Neural cell (in vitro differentiated cells): ENCODE data around the gene VARS2.

Experiments used
- EZH2 ChIP-seq: fragments of 200-600, 300-800 bp; shearing (Covaris generic), sonication (generic); IDR thresholded peaks from 2 replicates; pipeline ENCODE4 v1.6.1; 2014; ENCODE audit warnings: antibody characterized with exemption, low read length, borderline replicate concordance, mild to moderate bottlenecking; ENCODE audit not compliant: insufficient read depth, poor library complexity, severe bottlenecking
- MXI1 ChIP-seq: fragments of 450-650 bp; conservative IDR thresholded peaks from 2 replicates; pipeline ENCODE4 v1.6.1; 2014; ENCODE audit warnings: antibody characterized with exemption, mild to moderate bottlenecking; ENCODE audit not compliant: poor library complexity, severe bottlenecking
- POLR2AphosphoS5 ChIP-seq: IDR thresholded peaks from 2 replicates; pipeline ENCODE4 v1.6.1; 2012
- RAD21 ChIP-seq: fragments of 450-650 bp; conservative IDR thresholded peaks from 2 replicates; pipeline ENCODE4 v1.6.1; 2014; ENCODE audit warnings: antibody characterized with exemption, mild to moderate bottlenecking, moderate library complexity
- SMC3 ChIP-seq: fragments of 450-650 bp; conservative IDR thresholded peaks from 2 replicates; pipeline ENCODE4 v1.6.1; 2014; ENCODE audit warnings: antibody characterized with exemption, mild to moderate bottlenecking, moderate library complexity; ENCODE audit not compliant: poor library complexity
- TF ChIP-seq, protein P1 (sequence below): fragments of 450-650 bp; IDR thresholded peaks from 2 replicates; pipeline ENCODE4 v1.5.1; 2014; ENCODE audit warnings: antibody characterized with exemption, mild to moderate bottlenecking, moderate library complexity; ENCODE audit not compliant: poor library complexity, severe bottlenecking
- TF ChIP-seq, protein P2 (sequence below): IDR thresholded peaks from 2 replicates; pipeline ENCODE4 v1.6.1; 2012; ENCODE audit warnings: borderline replicate concordance

DNA sequence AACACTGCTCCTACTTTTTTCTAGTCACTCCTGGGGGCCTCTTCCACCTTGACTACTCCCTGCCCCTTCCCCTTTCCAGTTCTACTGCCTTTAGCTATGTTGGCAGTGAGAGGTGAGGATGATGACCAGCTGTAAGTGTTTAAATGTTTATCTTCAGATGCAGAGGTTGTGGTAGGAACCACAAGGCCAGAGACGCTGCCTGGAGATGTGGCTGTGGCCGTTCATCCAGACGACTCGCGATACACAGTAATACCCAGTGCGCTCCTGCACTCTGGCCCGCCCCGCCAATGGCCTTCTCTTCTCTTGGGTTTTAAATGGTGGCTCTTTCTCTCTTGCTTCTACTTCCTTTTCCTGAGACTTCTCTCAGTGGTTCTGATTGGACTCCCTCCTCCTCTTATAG, 4.6 kb downstream of the VARS2 start:
- TF ChIP-seq, protein P1, sequence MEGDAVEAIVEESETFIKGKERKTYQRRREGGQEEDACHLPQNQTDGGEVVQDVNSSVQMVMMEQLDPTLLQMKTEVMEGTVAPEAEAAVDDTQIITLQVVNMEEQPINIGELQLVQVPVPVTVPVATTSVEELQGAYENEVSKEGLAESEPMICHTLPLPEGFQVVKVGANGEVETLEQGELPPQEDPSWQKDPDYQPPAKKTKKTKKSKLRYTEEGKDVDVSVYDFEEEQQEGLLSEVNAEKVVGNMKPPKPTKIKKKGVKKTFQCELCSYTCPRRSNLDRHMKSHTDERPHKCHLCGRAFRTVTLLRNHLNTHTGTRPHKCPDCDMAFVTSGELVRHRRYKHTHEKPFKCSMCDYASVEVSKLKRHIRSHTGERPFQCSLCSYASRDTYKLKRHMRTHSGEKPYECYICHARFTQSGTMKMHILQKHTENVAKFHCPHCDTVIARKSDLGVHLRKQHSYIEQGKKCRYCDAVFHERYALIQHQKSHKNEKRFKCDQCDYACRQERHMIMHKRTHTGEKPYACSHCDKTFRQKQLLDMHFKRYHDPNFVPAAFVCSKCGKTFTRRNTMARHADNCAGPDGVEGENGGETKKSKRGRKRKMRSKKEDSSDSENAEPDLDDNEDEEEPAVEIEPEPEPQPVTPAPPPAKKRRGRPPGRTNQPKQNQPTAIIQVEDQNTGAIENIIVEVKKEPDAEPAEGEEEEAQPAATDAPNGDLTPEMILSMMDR = no peak
- TF ChIP-seq EZH2 (no peak), RAD21 (no peak), POLR2AphosphoS5 (no peak), SMC3 (no peak), MXI1 (no peak)
- TF ChIP-seq, protein P2, sequence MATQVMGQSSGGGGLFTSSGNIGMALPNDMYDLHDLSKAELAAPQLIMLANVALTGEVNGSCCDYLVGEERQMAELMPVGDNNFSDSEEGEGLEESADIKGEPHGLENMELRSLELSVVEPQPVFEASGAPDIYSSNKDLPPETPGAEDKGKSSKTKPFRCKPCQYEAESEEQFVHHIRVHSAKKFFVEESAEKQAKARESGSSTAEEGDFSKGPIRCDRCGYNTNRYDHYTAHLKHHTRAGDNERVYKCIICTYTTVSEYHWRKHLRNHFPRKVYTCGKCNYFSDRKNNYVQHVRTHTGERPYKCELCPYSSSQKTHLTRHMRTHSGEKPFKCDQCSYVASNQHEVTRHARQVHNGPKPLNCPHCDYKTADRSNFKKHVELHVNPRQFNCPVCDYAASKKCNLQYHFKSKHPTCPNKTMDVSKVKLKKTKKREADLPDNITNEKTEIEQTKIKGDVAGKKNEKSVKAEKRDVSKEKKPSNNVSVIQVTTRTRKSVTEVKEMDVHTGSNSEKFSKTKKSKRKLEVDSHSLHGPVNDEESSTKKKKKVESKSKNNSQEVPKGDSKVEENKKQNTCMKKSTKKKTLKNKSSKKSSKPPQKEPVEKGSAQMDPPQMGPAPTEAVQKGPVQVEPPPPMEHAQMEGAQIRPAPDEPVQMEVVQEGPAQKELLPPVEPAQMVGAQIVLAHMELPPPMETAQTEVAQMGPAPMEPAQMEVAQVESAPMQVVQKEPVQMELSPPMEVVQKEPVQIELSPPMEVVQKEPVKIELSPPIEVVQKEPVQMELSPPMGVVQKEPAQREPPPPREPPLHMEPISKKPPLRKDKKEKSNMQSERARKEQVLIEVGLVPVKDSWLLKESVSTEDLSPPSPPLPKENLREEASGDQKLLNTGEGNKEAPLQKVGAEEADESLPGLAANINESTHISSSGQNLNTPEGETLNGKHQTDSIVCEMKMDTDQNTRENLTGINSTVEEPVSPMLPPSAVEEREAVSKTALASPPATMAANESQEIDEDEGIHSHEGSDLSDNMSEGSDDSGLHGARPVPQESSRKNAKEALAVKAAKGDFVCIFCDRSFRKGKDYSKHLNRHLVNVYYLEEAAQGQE = no peak
